GM21619 (cell line): ENCODE data around the gene ST6GALNAC6.

Experiments used
- ATAC-seq: cut with Tn5 transposase; IDR thresholded peaks from one replicate; pipeline ENCODE4 v1.9.1; 2021; ENCODE audit not compliant: unreplicated experiment

The ST6GALNAC6 gene

GRCh38 chr9:127899128-127899943 is at the start of gene ST6GALNAC6:
TSS of gene ST6GALNAC6 (minus strand) at chr9:127899603. CDS start at chr9:127897981, 1,622 bp downstream.
- ATAC-seq: peak; percentile 37

- no peak for ATAC-seq
Measured at GRCh38 chr9:127947841-127948710, 48.7 kb upstream of the ST6GALNAC6 start.

- no peak for ATAC-seq
Measured at GRCh38 chr9:127946728-127947127, 47.3 kb upstream of the ST6GALNAC6 start.

GRCh38 chr9:127945942-127946341 is 46.5 kb upstream of the ST6GALNAC6 start:
- ATAC-seq: no peak

- no peak for ATAC-seq
Measured at GRCh38 chr9:127945338-127945737, 45.9 kb upstream of the ST6GALNAC6 start.

- ATAC-seq: no peak
Measured at GRCh38 chr9:127944586-127945218, 45.3 kb upstream of the ST6GALNAC6 start.

- no peak for ATAC-seq
Measured at GRCh38 chr9:127943731-127944144, 44.3 kb upstream of the ST6GALNAC6 start.

- ATAC-seq: no peak
Measured at GRCh38 chr9:127943011-127943662, 43.7 kb upstream of the ST6GALNAC6 start.

GRCh38 chr9:127942216-127943010 is 43.0 kb upstream of the ST6GALNAC6 start:
- no peak for ATAC-seq

GRCh38 chr9:127941961-127942215 is 42.5 kb upstream of the ST6GALNAC6 start:
- ATAC-seq: no peak

GRCh38 chr9:127941062-127941960 is 41.9 kb upstream of the ST6GALNAC6 start:
- no peak for ATAC-seq

GRCh38 chr9:127940593-127940992 is 41.2 kb upstream of the ST6GALNAC6 start:
- ATAC-seq: no peak

- no peak for ATAC-seq
Measured at GRCh38 chr9:127938298-127938690, 38.9 kb upstream of the ST6GALNAC6 start.

- ATAC-seq: peak; percentile 92
Measured at GRCh38 chr9:127937388-127938297, 38.2 kb upstream of the ST6GALNAC6 start, which contains the start of gene DPM2. TSS of gene DPM2 (minus strand) at chr9:127937854. CDS start at chr9:127937820, 34 bp downstream.

GRCh38 chr9:127937056-127937387 is 37.6 kb upstream of the ST6GALNAC6 start:
- ATAC-seq: no peak

- ATAC-seq: no peak
Measured at GRCh38 chr9:127936347-127936852, 37.0 kb upstream of the ST6GALNAC6 start.

GRCh38 chr9:127935765-127936221 is 36.4 kb upstream of the ST6GALNAC6 start:
- no peak for ATAC-seq

GRCh38 chr9:127934986-127935385 is 35.6 kb upstream of the ST6GALNAC6 start:
- ATAC-seq: no peak
